ENCODE measurements around the gene CIRBP. TPM values are rescaled to one million over a fixed set of nuclear protein-coding genes. Genes with fewer than 3 reads are reported as not detected.

CIRBP gene
- total RNA-seq, 1 donor from 2014 or later = 421 TPM

DNA sequence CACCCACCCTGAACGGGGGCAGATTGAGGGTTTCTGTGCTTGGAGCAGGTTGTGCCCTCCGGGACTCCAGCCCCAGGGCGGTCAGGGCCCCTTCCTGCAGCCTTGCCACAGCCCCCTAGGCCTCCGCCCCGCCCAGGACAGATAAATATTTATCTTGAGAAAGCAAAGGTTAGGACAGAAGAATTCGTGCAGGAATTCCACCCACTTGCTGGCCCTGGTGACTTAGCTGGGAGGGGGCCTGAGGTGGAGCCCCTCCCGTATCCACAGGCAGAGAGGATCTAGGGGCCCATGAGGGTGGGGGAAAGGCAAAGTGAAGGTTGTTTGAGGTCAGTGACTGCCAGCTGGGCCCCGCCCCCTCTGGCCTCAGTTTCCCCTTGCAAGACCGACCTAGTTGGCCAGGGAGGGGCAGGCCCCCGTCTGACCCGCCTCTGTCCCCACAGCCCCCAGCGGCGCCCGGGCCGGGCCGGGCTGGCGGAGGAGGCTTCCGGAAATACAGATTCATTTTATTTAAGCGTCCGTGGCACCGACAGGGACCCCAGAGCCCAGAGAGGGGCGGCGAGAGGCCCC lies 15.5 kb upstream of the CIRBP start:
- Mint-ChIP-seq H3K9me3 (no peaks in the 10 kb centered on the region), H3K27me3 (ENCODE audit: low read depth) (peaks cover 12% of the 10 kb centered on the region), H3K4me3 (peak overlapping the region; percentile 68), H3K4me1 (peaks cover 15% of the 10 kb centered on the region), H3K27ac (ENCODE audit: unreplicated experiment) (no peak overlapping the region), H3K36me3 (ENCODE audit: low read depth) (peaks cover 16% of the 10 kb centered on the region)
- no peak for DNase-seq (ENCODE audit: low read depth, low spot score)
- no peak for TF ChIP-seq CTCF (conservative IDR thresholded peaks at IDR 0.05)

- Mint-ChIP-seq H3K36me3 (ENCODE audit: low read depth) (peaks cover 16% of the 10 kb centered on the region), H3K27me3 (ENCODE audit: low read depth) (peaks cover 16% of the 10 kb centered on the region), H3K4me1 (peaks cover 20% of the 10 kb centered on the region), H3K9me3 (no peaks in the 10 kb centered on the region), H3K27ac (ENCODE audit: unreplicated experiment) (no peak overlapping the region), H3K4me3 (peak overlapping the region; percentile 80)
- no peak for DNase-seq (ENCODE audit: low read depth, low spot score)
- no peak for TF ChIP-seq CTCF (conservative IDR thresholded peaks at IDR 0.05)
These were observed 15.0 kb upstream of the CIRBP start for GRCh38 chr19:1254081-1254527.

DNA sequence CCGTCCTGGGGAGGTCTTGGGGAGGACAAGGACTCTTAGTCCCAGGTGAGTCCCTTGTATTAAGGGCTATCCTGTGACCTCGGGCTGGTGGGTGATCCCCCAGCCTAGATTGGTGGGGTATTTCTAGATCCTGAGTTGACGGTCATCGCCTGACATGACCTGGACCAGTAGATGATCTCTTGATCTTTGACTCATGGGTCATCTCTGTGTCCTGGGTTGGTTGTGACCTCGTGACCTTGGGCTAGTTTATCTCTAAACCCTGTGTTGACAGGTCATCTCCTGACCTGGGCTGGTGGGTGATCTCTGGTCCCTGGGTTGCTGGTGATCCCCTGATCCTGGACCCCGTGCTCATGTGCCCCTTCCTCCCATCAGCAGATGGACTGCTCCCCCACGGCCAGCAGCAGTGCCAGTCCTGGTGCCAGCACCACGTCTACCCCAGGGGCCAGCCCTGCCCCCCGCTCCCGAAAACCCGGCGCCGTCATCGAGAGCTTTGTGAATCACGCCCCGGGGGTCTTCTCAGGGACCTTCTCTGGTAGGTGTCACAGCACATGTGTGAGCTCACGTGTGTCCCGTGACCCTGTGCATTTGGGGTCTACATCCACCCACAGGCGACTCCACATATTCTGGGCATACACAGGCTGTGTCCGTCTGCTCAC lies 14.5 kb upstream of the CIRBP start:
- Mint-ChIP-seq H3K4me3 (peak overlapping the region; percentile 80), H3K4me1 (peaks cover 25% of the 10 kb centered on the region), H3K36me3 (ENCODE audit: low read depth) (peaks cover 15% of the 10 kb centered on the region), H3K27me3 (ENCODE audit: low read depth) (peaks cover 19% of the 10 kb centered on the region), H3K27ac (ENCODE audit: unreplicated experiment) (no peak overlapping the region), H3K9me3 (no peaks in the 10 kb centered on the region)
- no peak for TF ChIP-seq CTCF (conservative IDR thresholded peaks at IDR 0.05)
- DNase-seq (ENCODE audit: low read depth, low spot score) = no peak

GRCh38 chr19:1255186-1256161 lies 13.7 kb upstream of the CIRBP start:
- TF ChIP-seq CTCF (conservative IDR thresholded peaks at IDR 0.05) = no peak
- H3K4me1 Mint-ChIP-seq = peaks cover 29% of the 10 kb centered on the region
- peaks cover 22% of the 10 kb centered on the region for H3K27me3 Mint-ChIP-seq (ENCODE audit: low read depth)
- DNase-seq (ENCODE audit: low read depth, low spot score) = no peak
- peaks cover 14% of the 10 kb centered on the region for H3K36me3 Mint-ChIP-seq (ENCODE audit: low read depth)
- H3K27ac Mint-ChIP-seq (ENCODE audit: unreplicated experiment) = no peak overlapping the region
- no peaks in the 10 kb centered on the region for H3K9me3 Mint-ChIP-seq
- peak overlapping the region; percentile 80 for H3K4me3 Mint-ChIP-seq

DNA sequence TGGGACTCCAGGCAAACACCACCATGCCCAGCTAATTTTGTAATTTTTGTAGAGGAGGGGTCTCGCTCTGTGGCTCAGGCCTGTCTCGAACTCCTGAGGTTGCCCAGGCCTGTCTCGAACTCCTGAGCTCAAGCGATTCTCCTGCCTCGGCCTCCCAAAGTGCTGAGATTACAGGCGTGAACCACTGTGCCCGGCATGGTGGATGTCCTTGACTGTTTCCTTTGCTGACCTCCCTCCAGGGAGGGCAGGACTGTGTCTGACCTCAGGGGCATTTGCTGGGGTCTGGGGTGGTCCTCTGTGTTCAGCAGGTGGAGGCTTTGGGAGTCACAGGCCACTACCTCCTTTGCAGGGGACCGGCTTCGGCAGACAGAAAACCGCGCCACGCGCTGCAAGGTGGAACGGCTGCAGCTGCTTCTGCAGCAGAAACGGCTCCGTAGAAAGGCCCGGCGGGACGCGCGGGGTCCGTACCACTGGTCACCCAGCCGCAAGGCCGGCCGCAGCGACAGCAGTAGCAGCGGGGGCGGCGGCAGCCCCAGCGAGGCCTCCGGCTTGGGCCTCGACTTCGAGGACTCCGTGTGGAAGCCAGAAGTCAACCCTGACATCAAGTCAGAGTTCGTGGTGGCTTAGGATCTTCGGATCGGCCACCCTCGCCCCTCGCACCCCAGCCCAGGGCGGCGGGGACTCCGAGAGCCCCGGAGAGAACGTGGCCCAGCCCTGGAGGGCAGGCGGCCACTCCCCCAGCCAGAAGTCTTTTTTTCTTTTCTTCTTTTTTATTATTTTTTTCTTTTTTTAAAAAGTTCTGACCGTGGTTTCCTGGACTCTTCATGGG lies 12.3 kb upstream of the CIRBP start:
- Mint-ChIP-seq H3K36me3 (ENCODE audit: low read depth) (peaks cover 9% of the 10 kb centered on the region), H3K27me3 (ENCODE audit: low read depth) (peaks cover 25% of the 10 kb centered on the region), H3K9me3 (no peaks in the 10 kb centered on the region), H3K4me3 (peak overlapping the region; percentile 86), H3K4me1 (peaks cover 37% of the 10 kb centered on the region), H3K27ac (ENCODE audit: unreplicated experiment) (no peak overlapping the region)
- DNase-seq (ENCODE audit: low read depth, low spot score) = no peak
- TF ChIP-seq CTCF (conservative IDR thresholded peaks at IDR 0.05) = no peak

All from neural crest cell (in vitro differentiated cells).